Neural cell (in vitro differentiated cells): ENCODE measurements around the gene KRT32. TPM values are rescaled to one million over a fixed set of nuclear protein-coding genes. Genes with fewer than 3 reads are reported as not detected.

ENCODE experiments used
- H2AFZ ChIP-seq: fragments of 200-600, 300-800 bp; sonication (generic), shearing (Covaris generic); 2 replicates; pipeline ENCODE4 v1.6.0; 2014; ENCODE audit warnings: low read depth, mild to moderate bottlenecking, antibody characterized with exemption, low read length, moderate library complexity
- H3F3A ChIP-seq: fragments of 200-600 bp; shearing (Covaris generic); 2 replicates; pipeline ENCODE4 v1.6.1; 2016; ENCODE audit warnings: mild to moderate bottlenecking, moderate library complexity, mixed read lengths, antibody characterized with exemption, low read length; ENCODE audit not compliant: insufficient read depth, poor library complexity, severe bottlenecking
- H3K27ac ChIP-seq: fragments of 200-600, 300-800 bp; sonication (generic), shearing (Covaris generic); 2 replicates; pipeline ENCODE4 v1.5.1; 2014; ENCODE audit warnings: mild to moderate bottlenecking, low read length, moderate library complexity
- H3K27me3 ChIP-seq: fragments of 300-800, 200-600 bp; sonication (generic), shearing (Covaris generic); 2 replicates; pipeline ENCODE4 v1.6.0; 2014; ENCODE audit warnings: mild to moderate bottlenecking, low read depth, low read length, moderate library complexity; ENCODE audit not compliant: insufficient read depth
- H3K36me3 ChIP-seq: fragments of 300-800, 200-600 bp; sonication (generic), shearing (Covaris generic); 2 replicates; pipeline ENCODE4 v1.5.1; 2014; ENCODE audit warnings: mild to moderate bottlenecking, antibody characterized with exemption, low read length, moderate library complexity; ENCODE audit not compliant: insufficient read depth
- H3K4me2 ChIP-seq: fragments of 300-800, 200-600 bp; sonication (generic), shearing (Covaris generic); 2 replicates; pipeline ENCODE4 v1.6.0; 2014; ENCODE audit warnings: mild to moderate bottlenecking, low read length
- H3K4me3 ChIP-seq: fragments of 300-800, 200-600 bp; sonication (generic), shearing (Covaris generic); 2 replicates; pipeline ENCODE4 v1.5.1; 2014; ENCODE audit warnings: mild to moderate bottlenecking, low read length, moderate library complexity
- H3K79me2 ChIP-seq: fragments of 200-600 bp; shearing (Covaris generic); replicated peaks from 2 replicates; pipeline ENCODE4 v1.6.0; 2014; ENCODE audit warnings: mild to moderate bottlenecking, low read length, moderate library complexity; ENCODE audit not compliant: insufficient read depth
- H3K9ac ChIP-seq: fragments of 300-800, 200-600 bp; sonication (generic), shearing (Covaris generic); 2 replicates; pipeline ENCODE4 v1.6.1; 2016; ENCODE audit warnings: mild to moderate bottlenecking, low read length, mixed read lengths
- H3K9me2 ChIP-seq: fragments of 200-600 bp; shearing (Covaris generic); 2 replicates; pipeline ENCODE4 v1.6.1; 2016; ENCODE audit warnings: mild to moderate bottlenecking, low read length, mixed read lengths; ENCODE audit not compliant: insufficient read depth
- H3K9me3 ChIP-seq: fragments of 200-600, 300-800 bp; sonication (generic), shearing (Covaris generic); 2 replicates; pipeline ENCODE4 v1.6.1; 2016; ENCODE audit warnings: mild to moderate bottlenecking, mixed run types, low read length, moderate library complexity, mixed read lengths
- H4K20me1 ChIP-seq: fragments of 200-600 bp; shearing (Covaris generic); 2 replicates; pipeline ENCODE4 v1.6.1; 2016; ENCODE audit warnings: mild to moderate bottlenecking, mixed run types; ENCODE audit not compliant: insufficient read depth
- CTCF ChIP-seq: fragments of 450-650 bp; IDR thresholded peaks from 2 replicates; pipeline ENCODE4 v1.5.1; 2014; ENCODE audit warnings: antibody characterized with exemption, mild to moderate bottlenecking, moderate library complexity; ENCODE audit not compliant: poor library complexity, severe bottlenecking
- EP300 ChIP-seq: fragments of 450-650 bp; conservative IDR thresholded peaks from 2 replicates; pipeline ENCODE4 v1.6.1; 2014; ENCODE audit warnings: antibody characterized with exemption, mild to moderate bottlenecking, moderate library complexity; ENCODE audit not compliant: poor library complexity, severe bottlenecking
- EZH2 ChIP-seq: fragments of 200-600, 300-800 bp; shearing (Covaris generic), sonication (generic); IDR thresholded peaks from 2 replicates; pipeline ENCODE4 v1.6.1; 2014; ENCODE audit warnings: antibody characterized with exemption, low read length, borderline replicate concordance, mild to moderate bottlenecking; ENCODE audit not compliant: insufficient read depth, poor library complexity, severe bottlenecking
- MXI1 ChIP-seq: fragments of 450-650 bp; conservative IDR thresholded peaks from 2 replicates; pipeline ENCODE4 v1.6.1; 2014; ENCODE audit warnings: antibody characterized with exemption, mild to moderate bottlenecking; ENCODE audit not compliant: poor library complexity, severe bottlenecking
- POLR2AphosphoS5 ChIP-seq: IDR thresholded peaks from 2 replicates; pipeline ENCODE4 v1.6.1; 2012
- RAD21 ChIP-seq: fragments of 450-650 bp; conservative IDR thresholded peaks from 2 replicates; pipeline ENCODE4 v1.6.1; 2014; ENCODE audit warnings: antibody characterized with exemption, mild to moderate bottlenecking, moderate library complexity
- SMC3 ChIP-seq: fragments of 450-650 bp; conservative IDR thresholded peaks from 2 replicates; pipeline ENCODE4 v1.6.1; 2014; ENCODE audit warnings: antibody characterized with exemption, mild to moderate bottlenecking, moderate library complexity; ENCODE audit not compliant: poor library complexity
- TAF1 ChIP-seq: IDR thresholded peaks from 2 replicates; pipeline ENCODE4 v1.6.1; 2012; ENCODE audit warnings: low read depth
- polyA plus RNA-seq: library from polyadenylated mRNA; depleted of rRNA; stranded (reverse); fragments of >200 nt; gene quantifications from 2 replicates; pipeline ENCODE4 v1.2.3, GENCODE V29; 2014
- TF ChIP-seq, protein P1 (sequence below): IDR thresholded peaks from 2 replicates; pipeline ENCODE4 v1.6.1; 2012; ENCODE audit warnings: borderline replicate concordance

KRT32 gene
- polyA plus RNA-seq, 1 donor from 2014 or later: not detected

DNA sequence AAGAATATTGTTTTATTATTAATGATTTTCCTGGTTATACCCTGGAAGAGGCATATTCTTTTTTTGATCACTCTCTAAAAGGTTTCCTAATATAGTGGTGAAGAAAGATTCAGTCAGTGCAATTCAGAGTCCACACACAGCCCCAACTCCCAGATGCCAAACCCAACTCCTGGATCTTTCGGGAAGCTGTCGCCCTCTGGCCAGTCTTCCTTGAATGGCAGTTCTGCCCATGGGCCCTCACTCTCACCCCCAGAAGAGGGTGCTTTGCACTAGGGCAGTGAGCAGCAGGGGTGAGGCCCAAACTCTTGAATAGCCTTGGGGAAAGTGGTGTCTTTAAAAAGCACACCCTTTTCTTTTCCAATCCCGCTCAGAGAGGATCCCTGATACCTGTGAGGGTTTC lies 11.0 kb downstream of the KRT32 start:
- Histone ChIP-seq H3K79me2 (no peaks in the 10 kb centered on the region), H3K4me3 (no peak overlapping the region), H3K9me2 (no peaks in the 10 kb centered on the region), H3K27ac (no peak overlapping the region), H3K9ac (no peak overlapping the region), H4K20me1 (no peaks in the 10 kb centered on the region), H3K27me3 (no peaks in the 10 kb centered on the region), H3K36me3 (no peaks in the 10 kb centered on the region), H3F3A (no peaks in the 10 kb centered on the region), H2AFZ (no peak overlapping the region), H3K4me2 (no peak overlapping the region), H3K9me3 (no peaks in the 10 kb centered on the region)
- no peak for TF ChIP-seq TAF1
- no peak for TF ChIP-seq EP300
- TF ChIP-seq, protein P1, sequence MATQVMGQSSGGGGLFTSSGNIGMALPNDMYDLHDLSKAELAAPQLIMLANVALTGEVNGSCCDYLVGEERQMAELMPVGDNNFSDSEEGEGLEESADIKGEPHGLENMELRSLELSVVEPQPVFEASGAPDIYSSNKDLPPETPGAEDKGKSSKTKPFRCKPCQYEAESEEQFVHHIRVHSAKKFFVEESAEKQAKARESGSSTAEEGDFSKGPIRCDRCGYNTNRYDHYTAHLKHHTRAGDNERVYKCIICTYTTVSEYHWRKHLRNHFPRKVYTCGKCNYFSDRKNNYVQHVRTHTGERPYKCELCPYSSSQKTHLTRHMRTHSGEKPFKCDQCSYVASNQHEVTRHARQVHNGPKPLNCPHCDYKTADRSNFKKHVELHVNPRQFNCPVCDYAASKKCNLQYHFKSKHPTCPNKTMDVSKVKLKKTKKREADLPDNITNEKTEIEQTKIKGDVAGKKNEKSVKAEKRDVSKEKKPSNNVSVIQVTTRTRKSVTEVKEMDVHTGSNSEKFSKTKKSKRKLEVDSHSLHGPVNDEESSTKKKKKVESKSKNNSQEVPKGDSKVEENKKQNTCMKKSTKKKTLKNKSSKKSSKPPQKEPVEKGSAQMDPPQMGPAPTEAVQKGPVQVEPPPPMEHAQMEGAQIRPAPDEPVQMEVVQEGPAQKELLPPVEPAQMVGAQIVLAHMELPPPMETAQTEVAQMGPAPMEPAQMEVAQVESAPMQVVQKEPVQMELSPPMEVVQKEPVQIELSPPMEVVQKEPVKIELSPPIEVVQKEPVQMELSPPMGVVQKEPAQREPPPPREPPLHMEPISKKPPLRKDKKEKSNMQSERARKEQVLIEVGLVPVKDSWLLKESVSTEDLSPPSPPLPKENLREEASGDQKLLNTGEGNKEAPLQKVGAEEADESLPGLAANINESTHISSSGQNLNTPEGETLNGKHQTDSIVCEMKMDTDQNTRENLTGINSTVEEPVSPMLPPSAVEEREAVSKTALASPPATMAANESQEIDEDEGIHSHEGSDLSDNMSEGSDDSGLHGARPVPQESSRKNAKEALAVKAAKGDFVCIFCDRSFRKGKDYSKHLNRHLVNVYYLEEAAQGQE: no peak
- no peak for TF ChIP-seq CTCF
- TF ChIP-seq MXI1: no peak
- no peak for TF ChIP-seq RAD21
- no peak for TF ChIP-seq POLR2AphosphoS5
- TF ChIP-seq EZH2: no peak
- no peak for TF ChIP-seq SMC3

DNA sequence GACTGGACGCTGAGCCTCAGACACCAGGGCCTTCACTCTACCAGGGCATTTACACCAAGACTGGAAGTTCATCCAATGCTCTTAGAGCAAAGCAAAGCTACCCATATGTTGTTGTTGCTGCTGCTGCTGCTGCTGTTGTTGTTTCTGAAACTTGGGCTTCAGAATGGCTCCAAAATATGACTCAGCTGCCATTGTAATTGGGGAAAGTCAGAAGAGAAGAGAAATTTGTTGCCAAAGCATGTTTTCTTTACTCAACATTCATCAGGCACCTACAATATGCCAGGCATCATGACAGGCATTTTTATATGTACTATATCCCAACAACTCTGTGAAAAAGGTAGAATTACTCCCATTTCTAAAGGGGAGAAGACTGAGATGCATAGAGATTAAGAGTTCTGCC lies 11.9 kb downstream of the KRT32 start:
- Histone ChIP-seq H3K9me2 (no peaks in the 10 kb centered on the region), H3K27ac (no peak overlapping the region), H3K79me2 (no peaks in the 10 kb centered on the region), H3F3A (no peaks in the 10 kb centered on the region), H3K4me2 (no peak overlapping the region), H3K9ac (no peak overlapping the region), H3K27me3 (no peaks in the 10 kb centered on the region), H3K4me3 (no peak overlapping the region), H3K9me3 (no peaks in the 10 kb centered on the region), H2AFZ (no peak overlapping the region), H4K20me1 (no peaks in the 10 kb centered on the region), H3K36me3 (no peaks in the 10 kb centered on the region)
- TF ChIP-seq EP300 (no peak), TAF1 (no peak), RAD21 (no peak), EZH2 (no peak), POLR2AphosphoS5 (no peak), MXI1 (no peak), SMC3 (no peak), CTCF (no peak)
- TF ChIP-seq, protein P1: no peak
